Testis (tissue), 5 donors: ENCODE data around the gene ZC3H4. TPM values are rescaled to one million over a fixed set of nuclear protein-coding genes. Genes with fewer than 3 reads are reported as not detected.

ENCODE experiments used
- DNase-seq: peaks from one replicate; pipeline ENCODE4 v3.0.0-alpha.2; 2019
- H3K27ac ChIP-seq, 2 donors: fragments of 200-600 bp; sonication (generic); one replicate each; pipeline ENCODE4 v1.5.1; 2019
- H3K27me3 ChIP-seq: fragments of 200-600 bp; sonication (generic); one replicate; pipeline ENCODE4 v1.5.1; 2019
- H3K36me3 ChIP-seq: fragments of 200-600 bp; sonication (generic); one replicate; pipeline ENCODE4 v1.5.1; 2017; ENCODE audit warnings: low read depth; ENCODE audit errors: missing control alignments
- H3K4me1 ChIP-seq: fragments of 200-600 bp; sonication (generic); one replicate; pipeline ENCODE4 v1.5.1; 2019
- H3K4me3 ChIP-seq, 2 donors: fragments of 200-600 bp; sonication (generic); one replicate each; pipeline ENCODE4 v1.5.1; 2017 to 2019
- H3K9me3 ChIP-seq: fragments of 200-600 bp; sonication (generic); one replicate; pipeline ENCODE4 v1.5.1; 2017
- CTCF ChIP-seq, 3 experiments: fragments of 450-650 bp in 2 of 3; fragments of 200-600 bp in 1 of 3; sonication (generic) in 1 of 3; IDR thresholded peaks; one replicate each; pipeline ENCODE4 v1.5.1; 2016 to 2019; ENCODE audit warnings: antibody characterized with exemption in 3 of 3, mild to moderate bottlenecking in 2 of 3, moderate library complexity in 1 of 3
- POLR2A ChIP-seq: fragments of 450-650 bp; IDR thresholded peaks from one replicate; pipeline ENCODE4 v1.6.1; 2017; ENCODE audit warnings: antibody characterized with exemption, mild to moderate bottlenecking, moderate library complexity
- WGBS, 2 donors: methylation state at CpG; one replicate each; pipeline ENCODE4 v1.1.5; 2018; 5-methylcytosine and 5-hydroxymethylcytosine counted together
- intact Hi-C: fragments of 100-400 bp; cut with DNase I; formaldehyde crosslinking; loops from one replicate; pipeline ENCODE4 v1.15.1; 2023; ENCODE audit warnings: low total_unique reads
- long read RNA-seq, 2 donors: transcript quantifications; one replicate each; lab custom pipeline, GENCODE V29; 2026
- polyA plus RNA-seq: library from polyadenylated mRNA; stranded (reverse); fragments of 350-450 nt; fragmentation: Illumina TruSeq; extraction: RNeasy Lipid Tissue Mini Kit (QIAGEN cat#74804); gene quantifications from one replicate; pipeline ENCODE4 v1.2.3, GENCODE V29; 2014; ENCODE audit warnings: low read depth, low replicate concordance; ENCODE audit not compliant: insufficient read depth
- total RNA-seq, 2 donors: library from RNA; depleted of rRNA; stranded (reverse); fragments of >200 nt; gene quantifications; one replicate each; pipeline ENCODE4 v1.2.3, GENCODE V29; 2016

The ZC3H4 gene
- total RNA-seq (10 to 100 TPM; 45.2 to 47.3 TPM), polyA plus RNA-seq (25.4 TPM)
- long read RNA-seq, donor 1 = 0 reads
- long read RNA-seq, donor 2 = 0 reads

- no peaks in the 10 kb centered on the region for H3K9me3 ChIP-seq
- TF ChIP-seq POLR2A (peak; percentile 76), CTCF (IDR thresholded peaks at IDR 0.05) (no peak)
- no peaks in the 10 kb centered on the region for H3K36me3 ChIP-seq
- peak within 1 kb of the TSS; percentile 100 for H3K27ac ChIP-seq
- H3K27me3 ChIP-seq = no peaks in the 10 kb centered on the region
- DNase-seq = peak; percentile 99
- H3K4me1 ChIP-seq = peaks cover 7% of the 10 kb centered on the region
- H3K4me3 ChIP-seq = peak within 1 kb of the TSS; percentile 70 to 96
- intact Hi-C loops = no loop called here
- WGBS, 2 donors = 0% methylated on average over 59 of the region's 59 CpGs
Observed at GRCh38 chr19:47112997-47113849, at the start of gene ZC3H4. Gene ZC3H4 (minus strand): TSS chr19:47113776. CDS start chr19:47112584, 1,192 bp downstream.

- no peaks in the 10 kb centered on the region for H3K36me3 ChIP-seq
- H3K9me3 ChIP-seq = no peaks in the 10 kb centered on the region
- WGBS, 2 donors = 58 to 76% methylated on average over 3 of the region's 3 CpGs
- H3K4me1 ChIP-seq = peaks cover 14% of the 10 kb centered on the region
- no peak overlapping the region for H3K27ac ChIP-seq
- no peak for TF ChIP-seq POLR2A
- TF ChIP-seq CTCF (IDR thresholded peaks at IDR 0.05) = no peak
- DNase-seq = no peak
- H3K4me3 ChIP-seq = no peak overlapping the region
- no peaks in the 10 kb centered on the region for H3K27me3 ChIP-seq
- intact Hi-C loops = no loop called here
Observed at GRCh38 chr19:47161876-47162489, 48.4 kb upstream of the ZC3H4 start.

GRCh38 chr19:47158879-47159503, 45.4 kb upstream of the ZC3H4 start:
- Histone ChIP-seq H3K4me3 (no peak overlapping the region), H3K36me3 (no peaks in the 10 kb centered on the region), H3K27ac (peak overlapping the region in 1 of 2 donors; percentile 56), H3K9me3 (no peaks in the 10 kb centered on the region), H3K27me3 (no peaks in the 10 kb centered on the region), H3K4me1 (peaks cover 14% of the 10 kb centered on the region)
- TF ChIP-seq POLR2A (no peak), CTCF (IDR thresholded peaks at IDR 0.05) (no peak)
- no peak for DNase-seq
- WGBS, 2 donors = 75 to 82% methylated on average over 7 of the region's 7 CpGs
- intact Hi-C loops = loop anchor here (10.0 kb wide), 1 partner anchor 46 kb away; no protein-coding TSS in a partner anchor

- WGBS, 2 donors = 53 to 77% methylated on average over 8 of the region's 8 CpGs
- DNase-seq = no peak
Observed at GRCh38 chr19:47158367-47158791, 44.8 kb upstream of the ZC3H4 start.

More at GRCh38 chr19:47158367-47158791, 44.8 kb upstream of the ZC3H4 start:
- Histone ChIP-seq H3K9me3 (no peaks in the 10 kb centered on the region), H3K4me3 (no peak overlapping the region), H3K27me3 (no peaks in the 10 kb centered on the region), H3K4me1 (peaks cover 14% of the 10 kb centered on the region), H3K27ac (peak overlapping the region; percentile 2 to 56), H3K36me3 (no peaks in the 10 kb centered on the region)
- TF ChIP-seq CTCF (IDR thresholded peaks at IDR 0.05) (no peak), POLR2A (no peak)
- intact Hi-C loops = loop anchor here (10.0 kb wide), 1 partner anchor 46 kb away; no protein-coding TSS in a partner anchor
